Measurements from ENCODE around the gene PSD4. TPM values are rescaled to one million over a fixed set of nuclear protein-coding genes. Genes with fewer than 3 reads are reported as not detected.

PSD4 gene
- total and polyA plus RNA-seq, 2 of the 4 experiments (the other 2 are of a cell fraction): 0.36 to 0.70 TPM

- peak overlapping the region; percentile 66 for H2AK9ac ChIP-seq (replicated peaks; ENCODE audit: low read depth, low read length, poor library complexity)
- DNase-seq (no peak), ATAC-seq (ENCODE audit: low read depth) (no peak)
- H3K4me3 ChIP-seq (ENCODE audit: insufficient read depth, low read depth, low read length): no peak overlapping the region
- no peak overlapping the region for H2AFZ ChIP-seq (replicated peaks; ENCODE audit: low read length, poor library complexity)
- no peak overlapping the region for H2BK120ac ChIP-seq (ENCODE audit: low read depth, low read length)
- no peak for TF ChIP-seq ELK1 (IDR thresholded peaks at IDR 0.05; ENCODE audit: borderline replicate concordance, low read depth, low read length)
- no peak for TF ChIP-seq POLR2A (IDR thresholded peaks at IDR 0.05; ENCODE audit: low read depth, low read length)
- TF ChIP-seq, protein P1, sequence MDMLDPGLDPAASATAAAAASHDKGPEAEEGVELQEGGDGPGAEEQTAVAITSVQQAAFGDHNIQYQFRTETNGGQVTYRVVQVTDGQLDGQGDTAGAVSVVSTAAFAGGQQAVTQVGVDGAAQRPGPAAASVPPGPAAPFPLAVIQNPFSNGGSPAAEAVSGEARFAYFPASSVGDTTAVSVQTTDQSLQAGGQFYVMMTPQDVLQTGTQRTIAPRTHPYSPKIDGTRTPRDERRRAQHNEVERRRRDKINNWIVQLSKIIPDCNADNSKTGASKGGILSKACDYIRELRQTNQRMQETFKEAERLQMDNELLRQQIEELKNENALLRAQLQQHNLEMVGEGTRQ (IDR thresholded peaks at IDR 0.05; ENCODE audit: low read depth, low read length): no peak
- TF ChIP-seq RCOR1 (IDR thresholded peaks at IDR 0.05; ENCODE audit: insufficient replicate concordance, low read length): no peak
- no peak for TF ChIP-seq CEBPB (IDR thresholded peaks at IDR 0.05; ENCODE audit: low read depth, low read length)
- no peak for TF ChIP-seq CHD1 (IDR thresholded peaks at IDR 0.05; ENCODE audit: low read depth, low read length)
- no peak for TF ChIP-seq RFX5 (IDR thresholded peaks at IDR 0.05; ENCODE audit: low read depth, low read length)
- no peak overlapping the region for H2BK20ac ChIP-seq (ENCODE audit: low read depth, low read length)
- in situ Hi-C loops (cut with MboI; ENCODE audit: low sequenced_read_pairs) (no loop called here), intact Hi-C loops (cut with micrococcal nuclease) (loop anchor here (5.0 kb wide), 1 partner anchor 191 kb away; no protein-coding TSS in a partner anchor), dilution Hi-C loops (cut with HindIII; ENCODE audit: low sequenced_read_pairs, unreplicated experiment) (no loop called here)
- H3K14ac ChIP-seq (replicated peaks; ENCODE audit: low read depth, low read length): no peak overlapping the region
- no peaks in the 10 kb centered on the region for H3K4me1 ChIP-seq (ENCODE audit: control insufficient read depth, insufficient read depth, low read length)
- H3K27me3 ChIP-seq (ENCODE audit: control insufficient read depth, insufficient read depth, low read length): peaks cover 11% of the 10 kb centered on the region; the same call in 1 of the 2 replicates
- no peak overlapping the region for H3K56ac ChIP-seq (ENCODE audit: extremely low read depth, insufficient read depth, low read length)
- ChIA-PET POLR2A (ENCODE audit: unreplicated experiment) (no interaction called here), CTCF (no interaction called here)
- H3K4me2 ChIP-seq (ENCODE audit: low read depth, low read length): no peak overlapping the region
- no CpG with 5 or more reads among the region's 8 CpGs for WGBS, 2 experiments (ENCODE audit: extremely low coverage in 2 of 2, insufficient read length in 1 of 2)
- no peak overlapping the region for H2BK5ac ChIP-seq (ENCODE audit: low read depth, low read length, poor library complexity, severe bottlenecking)
- H4K8ac ChIP-seq (ENCODE audit: low read depth in 2 of 2, low read length in 2 of 2): no peak overlapping the region
- H3K23ac ChIP-seq (ENCODE audit: low read depth, low read length): no peak overlapping the region
- H3K27ac ChIP-seq (ENCODE audit: insufficient read depth, low read length): no peak overlapping the region
- no peak overlapping the region for H4K91ac ChIP-seq (ENCODE audit: insufficient read depth, low read depth, low read length)
- no peaks in the 10 kb centered on the region; the same call in 1 of the 2 replicates for H3K9me1 ChIP-seq (ENCODE audit: insufficient read depth, low read length)
- no peak overlapping the region for H2AK5ac ChIP-seq (ENCODE audit: low read depth, low read length)
- no peak overlapping the region for H3K4ac ChIP-seq (ENCODE audit: low read depth, low read length)
- no peak overlapping the region for H3K18ac ChIP-seq (ENCODE audit: low read depth, low read length)
- no peak overlapping the region for H4K5ac ChIP-seq (ENCODE audit: low read depth, low read length)
- no peaks in the 10 kb centered on the region for H3K9me3 ChIP-seq (ENCODE audit: control insufficient read depth, insufficient read depth, low read length)
- no peak overlapping the region for H3K9ac ChIP-seq (ENCODE audit: low read depth, low read length)
- H3K36me3 ChIP-seq (ENCODE audit: control insufficient read depth, insufficient read depth, low read length): no peaks in the 10 kb centered on the region
- H2BK15ac ChIP-seq (ENCODE audit: low read depth, low read length): no peak overlapping the region
- no peaks in the 10 kb centered on the region for H3K79me1 ChIP-seq (ENCODE audit: low read depth in 1 of 2, low read length in 2 of 2)
- BruUV-seq (replicated peaks): no TSS peak
- no peaks in the 10 kb centered on the region for H4K20me1 ChIP-seq (ENCODE audit: insufficient read depth, low read length)
Observed at GRCh38 chr2:113201496-113202304, 27.9 kb downstream of the PSD4 start.
